Measurements from ENCODE around the gene YBX2. TPM values are rescaled to one million over a fixed set of nuclear protein-coding genes. Genes with fewer than 3 reads are reported as not detected.

Gene YBX2
- total and polyA plus RNA-seq, 2 donors (not counting 1 experiment from before 2014, with no cell fraction given), result 0.15 to 0.22 TPM

GRCh38 chr17:7326186-7326585 is 31.7 kb upstream of the YBX2 start:
- TF ChIP-seq EZH2 (IDR thresholded peaks at IDR 0.05; ENCODE audit: borderline replicate concordance, insufficient read depth, low read depth, low read length, poor library complexity, severe bottlenecking), result no peak
- TF ChIP-seq, protein P1, sequence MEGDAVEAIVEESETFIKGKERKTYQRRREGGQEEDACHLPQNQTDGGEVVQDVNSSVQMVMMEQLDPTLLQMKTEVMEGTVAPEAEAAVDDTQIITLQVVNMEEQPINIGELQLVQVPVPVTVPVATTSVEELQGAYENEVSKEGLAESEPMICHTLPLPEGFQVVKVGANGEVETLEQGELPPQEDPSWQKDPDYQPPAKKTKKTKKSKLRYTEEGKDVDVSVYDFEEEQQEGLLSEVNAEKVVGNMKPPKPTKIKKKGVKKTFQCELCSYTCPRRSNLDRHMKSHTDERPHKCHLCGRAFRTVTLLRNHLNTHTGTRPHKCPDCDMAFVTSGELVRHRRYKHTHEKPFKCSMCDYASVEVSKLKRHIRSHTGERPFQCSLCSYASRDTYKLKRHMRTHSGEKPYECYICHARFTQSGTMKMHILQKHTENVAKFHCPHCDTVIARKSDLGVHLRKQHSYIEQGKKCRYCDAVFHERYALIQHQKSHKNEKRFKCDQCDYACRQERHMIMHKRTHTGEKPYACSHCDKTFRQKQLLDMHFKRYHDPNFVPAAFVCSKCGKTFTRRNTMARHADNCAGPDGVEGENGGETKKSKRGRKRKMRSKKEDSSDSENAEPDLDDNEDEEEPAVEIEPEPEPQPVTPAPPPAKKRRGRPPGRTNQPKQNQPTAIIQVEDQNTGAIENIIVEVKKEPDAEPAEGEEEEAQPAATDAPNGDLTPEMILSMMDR (IDR thresholded peaks at IDR 0.05), result no peak
- no peak overlapping the region for H3K4me2 ChIP-seq (replicated peaks; ENCODE audit: low read depth, low read length, poor library complexity, severe bottlenecking)
- H3K36me3 ChIP-seq (replicated peaks in 1 of 2; ENCODE audit: control extremely low read depth in 1 of 2, control insufficient read depth in 1 of 2, extremely low read depth in 1 of 2, insufficient read depth in 2 of 2, low read length in 1 of 2), result peaks cover 0 to 47% of the 10 kb centered on the region in 2 experiments
- no peak overlapping the region for H2AFZ ChIP-seq (ENCODE audit: insufficient read depth, low read depth, low read length, poor library complexity, severe bottlenecking)
- ATAC-seq (ENCODE audit: low read depth) (no peak), DNase-seq (no peak)
- no peak overlapping the region for H3K4me3 ChIP-seq (ENCODE audit: control extremely low read depth in 1 of 5, extremely low read depth in 1 of 5, insufficient read depth in 1 of 5, low read depth in 2 of 5, low read length in 4 of 5)
- peaks cover 14 to 26% of the 10 kb centered on the region in 2 donors for H3K4me1 ChIP-seq (ENCODE audit: control insufficient read depth in 2 of 2, insufficient read depth in 2 of 2, low read length in 2 of 2)
- H3K4me1 Mint-ChIP-seq, result peaks cover 29% of the 10 kb centered on the region
- H3K27ac Mint-ChIP-seq, result no peak overlapping the region
- ChIA-PET POLR2A (interaction anchor here (0.6 to 1.8 kb wide), 2 partner anchors 9 to 53 kb away, joined by 4 read pairs; no protein-coding TSS in a partner anchor), CTCF (interaction anchor here (0.7 to 5.1 kb wide), 6 partner anchors 10 to 280 kb away, joined by 4 to 47 read pairs (median 6); partner anchors contain the start of gene ACAP1)
- no peak overlapping the region for H3K9ac ChIP-seq (ENCODE audit: low read length)
- intact Hi-C loops (cut with micrococcal nuclease), result no loop called here
- no peaks in the 10 kb centered on the region for H3K9me3 Mint-ChIP-seq (ENCODE audit: insufficient read depth)
- H3K4me3 Mint-ChIP-seq, result peak overlapping the region; percentile 23
- H4K20me1 ChIP-seq (ENCODE audit: control insufficient read depth, insufficient read depth, low read length, poor library complexity, severe bottlenecking), result peaks cover 5% of the 10 kb centered on the region
- H3K79me2 ChIP-seq (ENCODE audit: control insufficient read depth, insufficient read depth, low read length), result peaks cover 29% of the 10 kb centered on the region
- WGBS (ENCODE audit: insufficient coverage), result 94% methylated on average over 6 of the region's 11 CpGs
- H3K27me3 ChIP-seq (replicated peaks in 1 of 4; ENCODE audit: control extremely low read depth in 1 of 4, control insufficient read depth in 3 of 4, insufficient read depth in 4 of 4, low read length in 3 of 4), result no peaks in the 10 kb centered on the region
- no peaks in the 10 kb centered on the region for H3K9me3 ChIP-seq (ENCODE audit: control extremely low read depth in 1 of 3, control insufficient read depth in 2 of 3, insufficient read depth in 1 of 3, low read length in 2 of 3)
- H3K27me3 Mint-ChIP-seq, result no peaks in the 10 kb centered on the region
- no peak overlapping the region for H3K27ac ChIP-seq (ENCODE audit: low read length in 2 of 2)

GRCh38 chr17:7325031-7325528 is 30.6 kb upstream of the YBX2 start:
- ChIA-PET POLR2A (interaction anchor here (0.8 to 1.7 kb wide), 3 partner anchors 12 to 20 kb away, joined by 3 to 6 read pairs (median 4); partner anchors contain the start of gene ACAP1), CTCF (interaction anchor here (0.9 to 5.1 kb wide), 8 partner anchors 11 to 44 kb away, joined by 3 to 47 read pairs (median 4); partner anchors contain the start of genes ACAP1 and SLC2A4)
- Histone ChIP-seq H3K4me3 (ENCODE audit: control extremely low read depth in 1 of 5, extremely low read depth in 1 of 5, insufficient read depth in 1 of 5, low read depth in 2 of 5, low read length in 4 of 5) (no peak overlapping the region), H3K79me2 (ENCODE audit: control insufficient read depth, insufficient read depth, low read length) (peaks cover 29% of the 10 kb centered on the region), H3K4me1 (ENCODE audit: control insufficient read depth in 2 of 2, insufficient read depth in 2 of 2, low read length in 2 of 2) (peaks cover 7 to 17% of the 10 kb centered on the region in 2 donors), H3K9me3 (ENCODE audit: control extremely low read depth in 1 of 3, control insufficient read depth in 2 of 3, insufficient read depth in 1 of 3, low read length in 2 of 3) (no peaks in the 10 kb centered on the region), H3K27me3 (replicated peaks in 1 of 4; ENCODE audit: control extremely low read depth in 1 of 4, control insufficient read depth in 3 of 4, insufficient read depth in 4 of 4, low read length in 3 of 4) (no peaks in the 10 kb centered on the region), H4K20me1 (ENCODE audit: control insufficient read depth, insufficient read depth, low read length, poor library complexity, severe bottlenecking) (peaks cover 5% of the 10 kb centered on the region), H3K4me2 (replicated peaks; ENCODE audit: low read depth, low read length, poor library complexity, severe bottlenecking) (no peak overlapping the region), H3K27ac (ENCODE audit: low read length in 2 of 2) (no peak overlapping the region), H3K36me3 (replicated peaks in 1 of 2; ENCODE audit: control extremely low read depth in 1 of 2, control insufficient read depth in 1 of 2, extremely low read depth in 1 of 2, insufficient read depth in 2 of 2, low read length in 1 of 2) (peaks cover 0 to 58% of the 10 kb centered on the region in 2 experiments), H3K9ac (ENCODE audit: low read length) (no peak overlapping the region), H2AFZ (ENCODE audit: insufficient read depth, low read depth, low read length, poor library complexity, severe bottlenecking) (no peak overlapping the region)
- DNase-seq, result no peak
- Mint-ChIP-seq H3K4me1 (peaks cover 26% of the 10 kb centered on the region), H3K27me3 (no peaks in the 10 kb centered on the region), H3K9me3 (ENCODE audit: insufficient read depth) (no peaks in the 10 kb centered on the region), H3K4me3 (no peak overlapping the region), H3K27ac (no peak overlapping the region)
- intact Hi-C loops (cut with micrococcal nuclease), result no loop called here
- TF ChIP-seq, protein P1 (IDR thresholded peaks at IDR 0.05), result no peak
- TF ChIP-seq EZH2 (IDR thresholded peaks at IDR 0.05; ENCODE audit: borderline replicate concordance, insufficient read depth, low read depth, low read length, poor library complexity, severe bottlenecking), result no peak
- 96% methylated on average over 4 of the region's 19 CpGs for WGBS (ENCODE audit: insufficient coverage)
- no peak for ATAC-seq (ENCODE audit: low read depth)

Data from B cell (primary cell).